K562 (cell line): ENCODE data around the gene SLC30A7. TPM values are rescaled to one million over a fixed set of nuclear protein-coding genes. Genes with fewer than 3 reads are reported as not detected.

ENCODE experiments used
- ATF1 ChIP-seq, 2 experiments: fragments of 450-650 bp in 1 of 2; IDR thresholded peaks; 2 replicates each; pipeline ENCODE4 v1.6.1; 2016; ENCODE audit warnings: missing compliant biosample characterization in 1 of 2, missing genetic modification characterization in 1 of 2
- ESRRB ChIP-seq: fragments of 250-450 bp; sonication (Bioruptor Pico); IDR thresholded peaks from 2 replicates; pipeline ENCODE4 v1.5.0; 2020; ENCODE audit warnings: mild to moderate bottlenecking, moderate library complexity, borderline replicate concordance
- ETV1 ChIP-seq: fragments of 450-650 bp; conservative IDR thresholded peaks from 2 replicates; pipeline ENCODE4 v1.6.1; 2016; ENCODE audit warnings: missing genetic modification characterization, control low read depth, low read depth, missing compliant biosample characterization
- JUNB ChIP-seq: fragments of 450-650 bp; formaldehyde crosslinking; conservative IDR thresholded peaks from 2 replicates; pipeline ENCODE4 v1.4.0; 2020; ENCODE audit warnings: mild to moderate bottlenecking
- JUND ChIP-seq, 2 experiments: IDR thresholded peaks; 2 replicates in 1 of 2; 3 replicates in 1 of 2; pipeline ENCODE4 v1.6.1; 2011; ENCODE audit warnings: borderline replicate concordance in 2 of 2, low read depth in 2 of 2, low read length in 2 of 2, improper control_type of control experiment in 1 of 2, missing biosample characterization in 1 of 2, missing genetic modification characterization in 1 of 2, missing genetic modification reagents in 1 of 2
- KLF16 ChIP-seq: IDR thresholded peaks from 2 replicates; pipeline ENCODE4 v1.6.1; 2016; ENCODE audit warnings: antibody characterized with exemption
- SMC3 ChIP-seq: conservative IDR thresholded peaks from 2 replicates; pipeline ENCODE4 v1.6.1; 2011; ENCODE audit warnings: low read depth, low read length, improper control_type of control experiment; ENCODE audit not compliant: insufficient read depth
- polyA plus RNA-seq, 8 experiments: library from polyadenylated mRNA; depleted of rRNA in 4 of 8; stranded (reverse) in 5 of 8; unstranded in 3 of 8; fragments of >200 nt; fragmentation: Nextera tagmentation in 2 of 8; fragmentation: Illumina TruSeq in 1 of 8; extraction: Ambion mirVana in 2 of 8; extraction: Trizol in 1 of 8; gene quantifications; 2 replicates each; pipeline versions ENCODE4 v1.2.1 to v1.2.3, GENCODE V29; 2011 to 2014; ENCODE audit warnings: inconsistent platforms in 1 of 8, missing spikeins in 1 of 8
- total RNA-seq, 7 experiments: library from RNA; depleted of rRNA in 6 of 7; stranded (reverse); fragments of >200 nt in 6 of 7; fragmentation: Illumina TruSeq in 2 of 7; extraction: Trizol in 2 of 7; gene quantifications; 2 replicates each; pipeline versions ENCODE4 v1.2.1 to v1.2.3, GENCODE V29; 2011 to 2021; ENCODE audit warnings: low replicate concordance in 1 of 7
- TF ChIP-seq, protein P1 (sequence below), 3 experiments: IDR thresholded peaks in 2 of 3; conservative IDR thresholded peaks in 1 of 3; 2 replicates each; pipeline ENCODE4 v1.5.1; 2011 to 2012; ENCODE audit warnings: low read length in 3 of 3, mild to moderate bottlenecking in 3 of 3, control low read depth in 2 of 3, improper control_type of control experiment in 1 of 3, inconsistent platforms in 1 of 3, low read depth in 1 of 3, mixed read lengths in 1 of 3, moderate library complexity in 1 of 3; ENCODE audit not compliant: insufficient read depth in 2 of 3
- TF ChIP-seq, protein P2 (sequence below), 2 experiments: fragments of 450-650 bp in 1 of 2; sonication (generic) in 1 of 2; formaldehyde crosslinking in 1 of 2; IDR thresholded peaks in 1 of 2; conservative IDR thresholded peaks in 1 of 2; 2 replicates each; pipeline versions ENCODE4 v1.6.1 to v1.8.1; 2016 to 2023; ENCODE audit warnings: mild to moderate bottlenecking in 2 of 2, moderate library complexity in 2 of 2, inconsistent platforms in 1 of 2, missing genetic modification reagents in 1 of 2
- TF ChIP-seq, protein P3 (sequence below): IDR thresholded peaks from 2 replicates; pipeline ENCODE4 v1.6.1; 2012; ENCODE audit warnings: low read depth, low read length, improper control_type of control experiment, borderline replicate concordance
- TF ChIP-seq, protein P4 (sequence below): fragments of 250-450 bp; sonication (Bioruptor Pico); IDR thresholded peaks from 2 replicates; pipeline ENCODE4 v1.5.0; 2021; ENCODE audit warnings: mild to moderate bottlenecking, moderate library complexity
- TF ChIP-seq, protein P5 (sequence below): fragments of 250-450 bp; sonication (Bioruptor Pico); IDR thresholded peaks from 2 replicates; pipeline ENCODE4 v1.4.0; 2020; ENCODE audit warnings: mild to moderate bottlenecking, moderate library complexity
- TF ChIP-seq, protein P6 (sequence below): fragments of 450-650 bp; IDR thresholded peaks from 2 replicates; pipeline ENCODE4 v1.6.1; 2016

Gene SLC30A7
- total and polyA plus RNA-seq, 9 of the 15 experiments (the other 6 are each of a cell fraction or from before 2014, with no cell fraction given): 3.5 to 17.1 (median 7.2) TPM

DNA sequence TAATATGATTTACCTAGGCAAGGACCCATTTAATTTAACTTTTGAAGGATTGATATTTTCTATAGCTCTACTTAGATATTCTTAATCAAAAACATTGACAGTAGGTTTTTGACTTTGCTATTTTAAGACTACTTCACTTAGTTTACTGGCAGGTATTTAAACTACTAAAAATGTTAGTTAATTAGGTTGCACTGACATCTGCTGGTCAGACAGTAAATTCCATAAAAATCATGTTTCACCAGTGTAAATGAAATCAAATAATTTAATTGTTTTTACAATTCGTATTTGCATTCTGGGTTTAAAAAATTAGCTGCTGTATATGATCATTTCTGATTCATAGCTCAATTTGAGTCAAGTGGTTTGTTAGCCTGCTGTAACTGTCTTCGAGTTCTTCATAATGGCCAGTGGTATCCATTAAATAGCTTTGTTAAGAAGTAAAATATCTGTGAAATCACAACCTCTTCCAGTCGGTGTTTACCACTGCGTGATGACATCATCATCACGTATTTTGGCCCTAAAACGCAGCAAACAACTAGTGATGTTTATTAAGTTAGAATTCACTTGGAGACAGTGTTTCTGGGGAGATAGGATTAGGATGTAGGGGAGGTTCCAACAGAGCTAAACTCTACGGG, 27.4 kb upstream of the SLC30A7 start (continued):
- TF ChIP-seq, protein P1, sequence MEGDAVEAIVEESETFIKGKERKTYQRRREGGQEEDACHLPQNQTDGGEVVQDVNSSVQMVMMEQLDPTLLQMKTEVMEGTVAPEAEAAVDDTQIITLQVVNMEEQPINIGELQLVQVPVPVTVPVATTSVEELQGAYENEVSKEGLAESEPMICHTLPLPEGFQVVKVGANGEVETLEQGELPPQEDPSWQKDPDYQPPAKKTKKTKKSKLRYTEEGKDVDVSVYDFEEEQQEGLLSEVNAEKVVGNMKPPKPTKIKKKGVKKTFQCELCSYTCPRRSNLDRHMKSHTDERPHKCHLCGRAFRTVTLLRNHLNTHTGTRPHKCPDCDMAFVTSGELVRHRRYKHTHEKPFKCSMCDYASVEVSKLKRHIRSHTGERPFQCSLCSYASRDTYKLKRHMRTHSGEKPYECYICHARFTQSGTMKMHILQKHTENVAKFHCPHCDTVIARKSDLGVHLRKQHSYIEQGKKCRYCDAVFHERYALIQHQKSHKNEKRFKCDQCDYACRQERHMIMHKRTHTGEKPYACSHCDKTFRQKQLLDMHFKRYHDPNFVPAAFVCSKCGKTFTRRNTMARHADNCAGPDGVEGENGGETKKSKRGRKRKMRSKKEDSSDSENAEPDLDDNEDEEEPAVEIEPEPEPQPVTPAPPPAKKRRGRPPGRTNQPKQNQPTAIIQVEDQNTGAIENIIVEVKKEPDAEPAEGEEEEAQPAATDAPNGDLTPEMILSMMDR (IDR thresholded peaks at IDR 0.05 in 2 of 3, conservative IDR thresholded peaks at IDR 0.05 in 1 of 3; ENCODE audit: insufficient read depth in 2 of 3, low read depth in 1 of 3, low read length in 3 of 3): peak in 2 of 3 experiments; percentile 26 to 81; a peak in 4 of 6 replicates
- TF ChIP-seq JUNB (CRISPR knock-in tag) (no peak), KLF16 (0 out of 2 replicates have a peak, but pooled peaks have one; percentile 13), ETV1 (no peak), JUND (IDR thresholded peaks at IDR 0.05; ENCODE audit: borderline replicate concordance, low read depth, low read length) (no peak), JUND (tag; IDR thresholded peaks at IDR 0.05; ENCODE audit: borderline replicate concordance, low read depth, low read length) (peak; percentile 27; the same call in 1 of the 3 replicates), SMC3 (peak; percentile 43), ATF1 (CRISPR knock-in tag; IDR thresholded peaks at IDR 0.05) (no peak), ATF1 (tag; IDR thresholded peaks at IDR 0.05) (peak; percentile 22; the same call in 1 of the 2 replicates), ESRRB (CRISPR knock-in tag) (no peak)
- TF ChIP-seq, protein P2, sequence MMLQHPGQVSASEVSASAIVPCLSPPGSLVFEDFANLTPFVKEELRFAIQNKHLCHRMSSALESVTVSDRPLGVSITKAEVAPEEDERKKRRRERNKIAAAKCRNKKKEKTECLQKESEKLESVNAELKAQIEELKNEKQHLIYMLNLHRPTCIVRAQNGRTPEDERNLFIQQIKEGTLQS (IDR thresholded peaks at IDR 0.05): peak; percentile 89
- TF ChIP-seq, protein P2 (CRISPR knock-in tag; conservative IDR thresholded peaks at IDR 0.05): no peak
- TF ChIP-seq, protein P3, sequence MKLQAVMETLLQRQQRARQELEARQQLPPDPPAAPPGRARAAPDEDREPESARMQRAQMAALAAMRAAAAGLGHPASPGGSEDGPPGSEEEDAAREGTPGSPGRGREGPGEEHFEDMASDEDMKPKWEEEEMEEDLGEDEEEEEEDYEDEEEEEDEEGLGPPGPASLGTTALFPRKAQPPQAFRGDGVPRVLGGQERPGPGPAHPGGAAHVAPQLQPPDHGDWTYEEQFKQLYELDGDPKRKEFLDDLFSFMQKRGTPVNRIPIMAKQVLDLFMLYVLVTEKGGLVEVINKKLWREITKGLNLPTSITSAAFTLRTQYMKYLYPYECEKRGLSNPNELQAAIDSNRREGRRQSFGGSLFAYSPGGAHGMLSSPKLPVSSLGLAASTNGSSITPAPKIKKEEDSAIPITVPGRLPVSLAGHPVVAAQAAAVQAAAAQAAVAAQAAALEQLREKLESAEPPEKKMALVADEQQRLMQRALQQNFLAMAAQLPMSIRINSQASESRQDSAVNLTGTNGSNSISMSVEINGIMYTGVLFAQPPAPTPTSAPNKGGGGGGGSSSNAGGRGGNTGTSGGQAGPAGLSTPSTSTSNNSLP: 0 out of 2 replicates have a peak, but pooled peaks have one; percentile 19
- TF ChIP-seq, protein P4, sequence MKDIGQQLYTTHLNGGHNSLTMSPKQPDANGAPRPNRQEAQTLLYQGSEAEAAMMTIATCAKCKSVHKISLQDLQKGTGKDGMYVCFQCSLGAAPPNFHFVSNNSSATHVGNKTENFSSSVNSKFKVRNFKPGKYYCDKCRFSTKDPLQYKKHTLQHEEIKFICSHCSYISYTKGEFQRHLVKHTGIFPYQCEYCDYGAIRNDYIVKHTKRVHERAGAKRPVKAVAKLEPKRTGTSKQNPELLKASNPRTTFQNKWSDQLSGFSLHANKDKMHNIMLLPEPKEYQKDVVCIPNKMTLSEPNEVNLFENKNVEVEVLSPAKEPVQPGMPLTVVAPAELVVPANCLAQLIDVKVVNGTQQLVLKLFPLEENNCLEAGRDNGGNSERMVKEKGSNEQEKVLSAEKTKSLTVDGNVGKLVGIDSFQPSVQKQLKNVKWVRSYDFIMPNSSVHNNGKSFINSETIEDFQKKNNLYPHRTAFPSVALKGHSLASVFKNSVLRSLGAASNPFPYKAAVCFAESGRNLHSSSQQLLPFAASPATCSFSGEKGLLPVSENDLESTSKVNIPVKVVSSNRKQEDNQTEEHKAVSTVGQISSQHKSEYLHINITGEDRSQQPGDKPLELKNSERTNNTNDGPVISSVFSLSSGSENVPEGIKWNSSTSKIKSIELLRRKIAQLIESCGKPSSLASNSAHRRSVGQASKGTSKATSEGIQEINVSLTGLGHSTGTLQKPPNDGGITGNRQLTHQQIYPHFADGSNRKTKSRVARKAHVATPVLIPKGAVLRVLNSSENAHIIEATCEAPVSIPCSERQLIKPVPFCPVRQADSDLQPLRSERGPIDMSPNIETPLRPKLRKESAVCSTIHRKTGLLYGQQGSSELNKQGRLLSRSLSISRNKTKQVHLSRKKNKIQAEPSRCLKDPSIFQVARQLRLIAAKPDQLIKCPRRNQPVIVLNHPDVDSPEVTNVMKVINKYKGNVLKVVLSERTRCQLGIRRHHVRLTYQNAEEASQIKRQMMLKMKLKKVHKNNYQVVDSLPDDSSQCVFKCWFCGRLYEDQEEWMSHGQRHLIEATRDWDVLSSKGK (CRISPR knock-in tag): no peak
- TF ChIP-seq, protein P5, sequence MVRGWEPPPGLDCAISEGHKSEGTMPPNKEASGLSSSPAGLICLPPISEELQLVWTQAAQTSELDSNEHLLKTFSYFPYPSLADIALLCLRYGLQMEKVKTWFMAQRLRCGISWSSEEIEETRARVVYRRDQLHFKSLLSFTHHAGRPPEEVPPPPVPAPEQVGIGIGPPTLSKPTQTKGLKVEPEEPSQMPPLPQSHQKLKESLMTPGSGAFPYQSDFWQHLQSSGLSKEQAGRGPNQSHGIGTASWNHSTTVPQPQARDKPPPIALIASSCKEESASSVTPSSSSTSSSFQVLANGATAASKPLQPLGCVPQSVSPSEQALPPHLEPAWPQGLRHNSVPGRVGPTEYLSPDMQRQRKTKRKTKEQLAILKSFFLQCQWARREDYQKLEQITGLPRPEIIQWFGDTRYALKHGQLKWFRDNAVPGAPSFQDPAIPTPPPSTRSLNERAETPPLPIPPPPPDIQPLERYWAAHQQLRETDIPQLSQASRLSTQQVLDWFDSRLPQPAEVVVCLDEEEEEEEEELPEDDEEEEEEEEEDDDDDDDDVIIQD (CRISPR knock-in tag): no peak
- TF ChIP-seq, protein P6, sequence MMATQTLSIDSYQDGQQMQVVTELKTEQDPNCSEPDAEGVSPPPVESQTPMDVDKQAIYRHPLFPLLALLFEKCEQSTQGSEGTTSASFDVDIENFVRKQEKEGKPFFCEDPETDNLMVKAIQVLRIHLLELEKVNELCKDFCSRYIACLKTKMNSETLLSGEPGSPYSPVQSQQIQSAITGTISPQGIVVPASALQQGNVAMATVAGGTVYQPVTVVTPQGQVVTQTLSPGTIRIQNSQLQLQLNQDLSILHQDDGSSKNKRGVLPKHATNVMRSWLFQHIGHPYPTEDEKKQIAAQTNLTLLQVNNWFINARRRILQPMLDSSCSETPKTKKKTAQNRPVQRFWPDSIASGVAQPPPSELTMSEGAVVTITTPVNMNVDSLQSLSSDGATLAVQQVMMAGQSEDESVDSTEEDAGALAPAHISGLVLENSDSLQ: no peak
